NCI-H2107 treated with DMSO at 0.1 percent for 48 hours (cell line): ENCODE results near the gene NOB1.
"Not testable (repeated sequence)": the region's sequence is repeated elsewhere in the genome, so short reads cannot be mapped to it uniquely, and the experiment has no call there.

Experiments
- DNase-seq: peaks from one replicate; lab custom pipeline; 2025; ENCODE audit not compliant: unreplicated experiment; lab: John Stamatoyannopoulos, UW

NOB1 gene

DNA sequence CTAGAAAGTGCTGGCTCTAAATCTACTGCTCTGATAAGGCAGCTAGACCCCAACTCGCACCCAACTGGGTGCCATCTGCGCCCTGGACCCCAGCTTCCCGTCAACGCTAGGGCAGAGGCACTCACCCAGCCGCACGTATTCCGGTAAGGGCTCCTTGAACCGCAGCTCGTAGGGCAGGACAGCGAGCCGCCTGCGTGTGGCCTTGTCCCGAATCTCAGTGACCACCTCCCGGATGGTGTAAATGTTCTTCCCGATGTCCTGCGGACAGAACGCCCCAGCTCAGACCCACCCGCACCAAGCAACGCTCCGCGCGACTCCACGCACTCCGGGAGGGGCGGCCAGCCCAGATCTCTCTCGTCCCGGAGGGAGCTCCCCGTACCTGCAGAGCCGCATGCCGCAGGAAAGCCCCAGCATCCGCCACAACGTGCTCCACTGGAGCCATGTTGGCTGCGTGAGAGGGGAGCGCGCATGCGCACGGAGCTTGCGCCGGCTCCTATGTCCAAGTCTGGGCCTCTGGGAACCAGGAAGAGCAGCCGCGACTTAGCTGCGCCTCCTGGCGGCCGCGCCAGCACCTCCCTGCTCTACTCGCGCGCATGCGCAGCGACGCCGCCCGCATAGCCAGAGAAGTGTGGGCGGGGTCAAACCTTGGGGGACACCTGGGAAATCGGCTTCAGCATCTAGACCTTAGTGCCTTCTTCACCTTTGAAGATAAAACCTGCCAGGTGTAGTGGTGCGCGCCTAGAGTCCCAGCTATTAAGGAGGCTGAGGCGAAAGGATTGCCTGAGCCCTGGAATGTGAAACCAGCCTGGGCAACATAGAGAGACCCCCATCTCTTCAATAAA lies at the start of gene NOB1:
Gene NOB1, minus strand, starts transcription at position 458 of the 842 bp plus-strand sequence. Its CDS starts 16 bp downstream, at position 442.
- DNase-seq, result peak; percentile 85

DNA sequence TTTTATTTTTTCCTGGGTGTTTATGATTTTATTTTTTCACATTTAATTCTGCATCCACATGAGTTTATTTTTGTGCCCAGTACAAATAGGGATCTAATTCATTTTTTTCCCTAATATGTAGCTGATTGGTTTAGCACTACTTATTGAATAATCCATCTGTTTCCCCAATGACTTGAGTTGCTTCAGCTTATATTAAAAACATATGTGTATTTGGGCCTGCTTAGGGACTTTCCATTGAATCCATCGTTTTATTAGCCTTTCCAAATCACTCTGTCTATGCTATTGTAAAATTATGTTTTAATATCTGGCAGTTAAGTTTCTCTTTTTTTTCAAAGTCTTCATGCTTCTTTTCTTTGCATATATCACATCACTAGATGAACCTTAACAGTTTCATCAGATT lies 49.6 kb upstream of the NOB1 start:
- DNase-seq, result no peak

DNA sequence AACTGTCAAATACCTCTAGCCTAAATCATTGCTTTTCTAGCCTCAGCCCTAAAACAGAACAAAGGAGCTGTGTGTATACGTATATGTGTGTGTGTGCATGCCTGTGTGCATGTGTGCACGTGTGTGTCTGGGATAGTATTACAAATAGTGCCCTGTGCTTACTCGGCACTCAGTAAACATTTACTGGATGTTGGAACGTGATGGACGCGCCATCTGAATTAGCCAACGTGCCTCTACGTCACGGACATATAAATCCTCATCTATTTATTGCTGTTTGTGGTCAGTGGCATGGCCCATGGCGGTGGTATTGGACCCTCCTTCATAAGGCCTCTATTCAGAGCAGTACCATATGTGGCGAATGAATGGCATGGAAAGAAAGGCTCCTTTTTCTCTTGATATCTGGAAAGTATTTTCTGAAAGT lies 44.9 kb upstream of the NOB1 start:
- DNase-seq, result no peak

GRCh38 chr16:69798466-69798865 lies 43.7 kb upstream of the NOB1 start:
- no peak for DNase-seq

DNA sequence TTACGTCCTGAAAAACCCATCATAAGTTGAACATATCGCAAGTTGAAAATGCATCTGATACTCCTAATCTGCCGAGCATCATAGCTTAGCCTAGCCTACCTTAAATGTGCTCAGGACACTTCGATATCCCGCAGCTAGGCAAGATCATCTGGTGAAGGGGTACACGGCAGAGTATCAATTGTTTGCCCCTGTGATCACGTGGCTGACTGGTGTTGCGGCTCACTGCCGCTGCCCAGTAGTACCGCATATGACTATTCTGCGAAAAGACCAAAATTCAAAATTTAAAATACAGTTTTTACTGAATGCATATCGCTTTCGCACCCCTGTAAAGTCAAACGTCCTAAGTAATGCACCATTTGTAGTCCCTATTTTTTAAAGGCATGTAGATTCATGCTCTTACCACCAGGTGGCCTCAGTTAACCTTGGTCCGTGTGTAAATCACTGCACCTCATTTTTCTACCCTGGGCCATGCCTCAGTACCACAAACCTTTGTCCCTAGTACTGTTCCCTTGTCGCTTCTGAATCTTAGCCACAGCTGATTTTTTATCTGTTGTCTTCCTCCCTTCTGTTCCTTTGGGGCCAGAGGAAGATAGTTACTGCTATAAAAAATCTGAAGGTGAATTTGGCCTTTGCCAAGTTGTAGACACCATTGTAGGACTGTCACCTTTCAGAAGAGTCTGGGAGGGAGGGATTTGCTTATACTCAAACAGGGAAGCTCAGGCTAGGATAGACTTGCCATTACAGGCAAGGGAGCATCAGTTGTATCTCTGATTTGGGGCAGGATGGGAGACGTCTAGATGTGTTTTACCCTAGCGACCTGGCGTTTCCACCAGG lies 41.8 kb upstream of the NOB1 start:
- DNase-seq, result peak; percentile 31

GRCh38 chr16:69794486-69794885 lies 39.8 kb upstream of the NOB1 start:
- DNase-seq, result no peak

GRCh38 chr16:69793526-69793925 lies 38.8 kb upstream of the NOB1 start:
- no peak for DNase-seq

DNA sequence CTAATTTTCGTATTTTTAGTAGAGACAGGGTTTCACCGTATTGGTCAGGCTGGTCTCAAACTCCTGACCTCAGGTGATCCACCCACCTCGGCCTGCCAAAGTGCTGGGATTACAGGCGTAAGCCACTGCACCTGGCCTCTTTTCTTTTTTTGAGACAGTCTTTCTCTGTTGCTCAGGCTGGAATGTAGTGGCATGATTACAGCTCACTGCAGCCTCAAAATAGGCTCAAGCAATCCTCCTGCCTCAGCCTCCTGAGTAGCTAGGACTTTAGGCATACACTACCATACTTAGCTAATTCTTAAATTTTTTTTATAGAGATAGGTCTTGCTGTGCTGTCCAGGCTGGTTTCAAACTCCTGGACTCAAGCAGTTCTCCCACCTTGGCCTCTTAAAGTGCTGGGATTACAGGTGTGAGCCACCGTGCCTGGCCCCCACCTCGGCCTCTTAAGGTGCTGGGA lies 36.7 kb upstream of the NOB1 start:
- DNase-seq, result not testable (repeated sequence)

GRCh38 chr16:69787883-69788282 lies 33.2 kb upstream of the NOB1 start:
- no peak for DNase-seq

DNA sequence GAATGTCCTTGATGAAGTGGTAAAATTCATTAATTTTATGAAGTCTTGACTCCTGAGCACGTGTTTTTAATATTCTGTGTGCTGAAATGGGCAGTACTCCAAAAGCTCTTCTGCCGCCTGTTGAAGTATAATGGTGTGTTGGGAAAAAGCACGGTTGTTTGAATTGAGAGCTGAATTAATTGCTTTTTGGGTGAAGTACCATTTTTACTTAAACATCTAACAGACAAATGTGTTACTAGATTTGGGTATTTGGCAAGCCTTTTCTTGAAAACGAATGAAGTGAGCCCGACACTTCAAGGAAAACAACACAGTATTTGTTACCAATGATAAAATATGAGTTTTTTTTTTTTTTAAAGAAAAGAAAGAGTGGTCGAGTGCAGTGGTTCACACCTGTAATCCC lies 29.9 kb upstream of the NOB1 start:
- no peak for DNase-seq

DNA sequence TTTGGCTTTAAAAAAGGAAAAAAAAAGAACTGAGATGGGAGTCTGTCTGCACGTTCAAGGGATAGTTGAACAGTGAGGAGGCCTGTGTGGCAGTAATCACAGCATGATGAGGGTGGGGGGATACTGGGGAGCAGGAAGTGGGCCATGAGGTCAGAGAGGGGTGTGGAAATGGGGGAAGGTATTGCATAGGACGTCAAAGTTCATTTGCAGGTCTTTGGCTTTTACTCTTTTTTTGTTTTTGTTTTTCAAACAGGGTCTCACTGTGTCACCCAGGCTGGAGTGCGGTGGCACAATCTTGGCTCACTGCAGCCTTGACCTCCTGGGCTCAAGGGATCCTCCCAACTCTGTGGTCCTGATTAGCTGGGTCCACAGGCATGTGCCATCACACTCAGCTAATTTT lies 26.4 kb upstream of the NOB1 start:
- DNase-seq, result no peak

- no peak for DNase-seq
These were observed 25.0 kb upstream of the NOB1 start for GRCh38 chr16:69779724-69780123.

- DNase-seq, result no peak
These were observed 20.8 kb upstream of the NOB1 start for GRCh38 chr16:69775563-69775962.

DNA sequence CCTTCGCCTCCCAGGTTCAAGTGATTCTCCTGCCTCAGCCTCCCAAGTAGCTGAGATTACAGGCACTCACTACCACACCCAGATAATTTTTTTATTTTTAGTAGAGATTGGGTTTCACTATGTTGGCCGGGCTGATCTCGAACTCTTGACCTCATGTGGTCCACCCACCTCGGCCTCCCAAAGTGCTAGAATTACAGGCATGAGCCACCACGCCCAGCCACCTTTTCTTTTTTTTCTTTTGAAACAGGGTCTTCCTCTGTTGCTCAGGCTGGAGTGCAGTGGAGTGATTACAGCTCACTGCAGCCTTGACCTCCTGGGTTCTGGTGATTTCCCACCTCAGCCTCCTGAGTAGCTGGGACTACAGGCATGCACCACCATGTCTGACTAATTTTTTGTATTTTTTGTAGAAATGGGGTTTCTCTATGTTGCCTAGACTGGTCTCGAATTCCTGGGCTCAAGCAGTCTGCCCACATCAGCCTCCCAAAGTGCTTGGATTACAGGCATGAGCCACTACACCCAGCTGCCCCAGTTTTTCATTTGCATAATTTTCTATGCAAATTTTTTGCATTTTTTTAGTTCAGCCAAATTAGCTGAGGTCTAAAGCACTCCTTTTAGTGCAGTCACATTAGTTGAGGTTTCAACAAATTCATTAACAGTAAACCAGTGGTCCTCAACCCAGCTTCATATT lies 18.7 kb upstream of the NOB1 start:
- no peak for DNase-seq

DNA sequence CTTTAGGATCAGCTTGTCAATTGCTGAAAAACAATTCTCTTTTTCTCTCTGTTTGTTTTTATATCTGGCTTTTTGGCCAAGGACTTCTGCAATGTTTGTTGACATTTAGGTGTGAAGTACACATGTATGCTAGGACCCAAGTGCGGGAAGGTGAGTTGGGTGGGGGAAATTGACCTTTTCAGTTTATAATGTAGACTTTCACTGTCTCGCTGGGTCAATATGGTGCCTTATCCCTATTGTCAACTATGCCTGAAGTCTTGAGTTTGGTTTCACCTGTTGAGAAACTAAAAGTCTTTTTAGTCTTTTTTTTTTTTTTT lies 16.9 kb upstream of the NOB1 start:
- no peak for DNase-seq

- no peak for DNase-seq
These were observed 14.7 kb upstream of the NOB1 start for GRCh38 chr16:69769404-69769803.

GRCh38 chr16:69768666-69769065 lies 13.9 kb upstream of the NOB1 start:
- DNase-seq, result no peak

DNA sequence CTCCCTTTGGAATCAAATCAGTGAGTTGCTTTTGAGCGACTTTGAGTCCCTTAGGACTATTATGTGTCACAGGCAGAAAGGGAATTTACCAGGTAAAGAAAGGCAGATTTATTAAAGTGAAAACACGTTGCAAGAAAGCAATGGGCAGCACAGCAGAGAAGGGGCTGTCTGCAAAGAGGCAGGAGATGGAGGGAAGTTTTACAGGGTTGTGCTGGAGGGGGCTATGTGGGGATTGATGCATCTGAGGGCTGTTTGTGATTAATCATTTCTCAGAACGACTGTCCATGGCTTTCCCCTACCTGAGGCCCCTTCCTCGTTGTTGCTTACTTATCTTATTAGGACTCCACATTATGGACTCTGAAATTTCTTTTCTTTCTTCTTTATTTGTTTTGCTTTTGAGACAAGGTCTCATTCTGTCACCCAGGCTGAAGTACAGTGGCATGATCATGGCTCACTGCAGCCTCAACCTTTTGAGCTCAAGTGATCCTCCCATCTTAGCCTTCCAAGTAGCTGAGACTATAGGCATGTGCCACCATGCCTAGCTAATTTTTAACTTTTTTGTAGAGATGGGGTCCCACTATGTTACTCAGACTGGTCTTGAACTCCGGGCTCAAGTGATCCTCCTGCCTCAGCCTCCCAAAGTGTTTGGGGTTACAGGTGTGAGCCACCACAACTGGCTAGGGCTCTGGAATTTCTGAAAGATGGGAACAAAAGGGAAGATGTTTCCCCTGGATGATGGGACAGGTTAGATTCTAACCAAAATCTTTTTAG lies 12.9 kb upstream of the NOB1 start:
- DNase-seq, result no peak

DNA sequence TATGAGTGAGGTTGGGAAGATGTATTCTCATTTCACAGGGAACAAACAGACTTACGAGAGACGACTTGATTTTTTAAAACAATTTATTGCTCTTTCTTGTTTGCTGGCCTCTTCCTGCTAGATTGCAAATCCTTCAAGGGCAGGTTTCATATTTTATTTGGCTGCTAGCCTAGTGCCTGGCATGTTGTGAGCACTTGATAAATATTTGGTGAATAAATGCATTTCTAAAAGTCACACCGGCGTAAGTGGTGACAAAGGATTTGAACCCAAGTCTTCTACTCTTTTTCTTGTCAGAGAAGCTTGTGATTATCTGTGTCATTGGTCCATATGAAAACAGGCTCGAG lies 8.8 kb upstream of the NOB1 start:
- DNase-seq, result no peak

- no peak for DNase-seq
These were observed 8.3 kb upstream of the NOB1 start for GRCh38 chr16:69762814-69763598.
